Measurements from ENCODE around the gene TRIM69. TPM values are rescaled to one million over a fixed set of nuclear protein-coding genes. Genes with fewer than 3 reads are reported as not detected.

TRIM69 gene
- total RNA-seq, 1 donor from 2014 or later, result 12.1 TPM

- DNase-seq (ENCODE audit: low spot score, unreplicated experiment), result no peak
- H3K27ac Mint-ChIP-seq, result no peak overlapping the region
- H3K9me3 Mint-ChIP-seq (ENCODE audit: low read depth), result peaks cover 3% of the 10 kb centered on the region
- H3K36me3 Mint-ChIP-seq (ENCODE audit: insufficient read depth), result no peaks in the 10 kb centered on the region
- no peak overlapping the region for H3K4me3 Mint-ChIP-seq (ENCODE audit: low read depth)
- H3K27me3 Mint-ChIP-seq, result peaks cover 15% of the 10 kb centered on the region
- H3K4me1 Mint-ChIP-seq (ENCODE audit: low read depth), result no peaks in the 10 kb centered on the region
- TF ChIP-seq, protein P1, sequence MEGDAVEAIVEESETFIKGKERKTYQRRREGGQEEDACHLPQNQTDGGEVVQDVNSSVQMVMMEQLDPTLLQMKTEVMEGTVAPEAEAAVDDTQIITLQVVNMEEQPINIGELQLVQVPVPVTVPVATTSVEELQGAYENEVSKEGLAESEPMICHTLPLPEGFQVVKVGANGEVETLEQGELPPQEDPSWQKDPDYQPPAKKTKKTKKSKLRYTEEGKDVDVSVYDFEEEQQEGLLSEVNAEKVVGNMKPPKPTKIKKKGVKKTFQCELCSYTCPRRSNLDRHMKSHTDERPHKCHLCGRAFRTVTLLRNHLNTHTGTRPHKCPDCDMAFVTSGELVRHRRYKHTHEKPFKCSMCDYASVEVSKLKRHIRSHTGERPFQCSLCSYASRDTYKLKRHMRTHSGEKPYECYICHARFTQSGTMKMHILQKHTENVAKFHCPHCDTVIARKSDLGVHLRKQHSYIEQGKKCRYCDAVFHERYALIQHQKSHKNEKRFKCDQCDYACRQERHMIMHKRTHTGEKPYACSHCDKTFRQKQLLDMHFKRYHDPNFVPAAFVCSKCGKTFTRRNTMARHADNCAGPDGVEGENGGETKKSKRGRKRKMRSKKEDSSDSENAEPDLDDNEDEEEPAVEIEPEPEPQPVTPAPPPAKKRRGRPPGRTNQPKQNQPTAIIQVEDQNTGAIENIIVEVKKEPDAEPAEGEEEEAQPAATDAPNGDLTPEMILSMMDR (IDR thresholded peaks at IDR 0.05; ENCODE audit: unreplicated experiment), result no peak
Observed at GRCh38 chr15:44801797-44802196, 65.5 kb downstream of the TRIM69 start.

DNA sequence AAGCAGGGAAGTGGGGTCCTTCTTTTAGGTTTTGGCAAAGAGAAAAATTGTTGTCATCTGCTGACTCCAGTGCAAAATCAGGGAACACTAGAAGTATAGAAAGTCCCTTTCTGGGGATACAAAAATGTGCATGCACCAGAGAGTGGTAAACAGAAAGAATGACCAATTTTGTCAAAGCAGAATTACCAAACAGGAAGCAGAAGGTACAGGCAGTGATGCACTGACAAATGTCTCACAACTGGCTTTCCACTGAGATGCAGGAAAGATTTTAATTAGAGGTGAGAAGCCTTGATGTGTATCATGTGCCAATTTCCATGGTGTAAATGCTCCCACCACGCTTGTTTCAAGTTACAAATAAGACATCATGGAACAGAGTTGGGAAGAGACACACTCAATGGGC lies 66.0 kb downstream of the TRIM69 start:
- Mint-ChIP-seq H3K27ac (no peak overlapping the region), H3K4me1 (ENCODE audit: low read depth) (no peaks in the 10 kb centered on the region), H3K36me3 (ENCODE audit: insufficient read depth) (no peaks in the 10 kb centered on the region), H3K27me3 (peaks cover 14% of the 10 kb centered on the region), H3K9me3 (ENCODE audit: low read depth) (peaks cover 3% of the 10 kb centered on the region), H3K4me3 (ENCODE audit: low read depth) (no peak overlapping the region)
- no peak for DNase-seq (ENCODE audit: low spot score, unreplicated experiment)
- TF ChIP-seq, protein P1 (IDR thresholded peaks at IDR 0.05; ENCODE audit: unreplicated experiment), result no peak

DNA sequence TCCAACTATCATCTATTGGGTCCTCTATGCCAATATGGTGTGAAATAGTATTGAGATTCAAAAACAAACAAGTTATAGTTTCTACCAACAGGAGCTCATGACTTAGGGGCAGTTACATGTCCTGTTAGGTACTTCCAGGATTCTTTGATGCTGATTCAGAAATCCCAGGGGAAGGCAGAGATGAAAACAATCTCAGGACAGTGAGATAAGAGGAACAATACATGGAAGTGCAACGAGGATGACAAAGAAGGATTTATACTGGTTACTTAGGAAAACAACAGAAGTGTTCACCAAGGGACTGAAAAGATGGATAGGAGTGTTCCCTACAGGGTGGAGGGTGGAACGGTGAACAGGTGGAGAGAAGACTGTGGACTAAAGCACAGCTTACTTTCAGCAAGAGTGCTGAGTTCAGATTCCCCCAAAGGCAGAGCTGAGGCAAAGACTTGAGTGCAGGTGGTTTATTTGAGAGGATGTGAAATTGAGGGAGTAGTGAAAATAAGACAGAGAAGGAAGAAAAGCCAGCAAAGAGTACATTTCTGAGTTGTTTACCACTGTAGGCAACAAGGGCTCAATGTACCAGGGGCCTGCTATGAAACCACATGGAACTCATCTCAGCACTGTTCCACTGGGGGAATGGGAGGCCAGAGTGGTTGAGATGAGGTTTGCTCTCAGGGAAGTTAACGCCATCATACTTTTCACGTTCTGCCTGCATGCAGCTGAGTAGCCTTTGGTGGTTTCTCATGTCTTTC lies 68.1 kb downstream of the TRIM69 start:
- Mint-ChIP-seq H3K27ac (no peak overlapping the region), H3K27me3 (peaks cover 12% of the 10 kb centered on the region), H3K4me3 (ENCODE audit: low read depth) (no peak overlapping the region), H3K4me1 (ENCODE audit: low read depth) (no peaks in the 10 kb centered on the region), H3K9me3 (ENCODE audit: low read depth) (peaks cover 3% of the 10 kb centered on the region), H3K36me3 (ENCODE audit: insufficient read depth) (no peaks in the 10 kb centered on the region)
- no peak for DNase-seq (ENCODE audit: low spot score, unreplicated experiment)
- TF ChIP-seq, protein P1 (IDR thresholded peaks at IDR 0.05; ENCODE audit: unreplicated experiment), result no peak

- H3K4me3 Mint-ChIP-seq (ENCODE audit: low read depth), result no peak overlapping the region
- H3K36me3 Mint-ChIP-seq (ENCODE audit: insufficient read depth), result no peaks in the 10 kb centered on the region
- no peaks in the 10 kb centered on the region for H3K9me3 Mint-ChIP-seq (ENCODE audit: low read depth)
- H3K27me3 Mint-ChIP-seq, result peaks cover 4% of the 10 kb centered on the region
- no peak for DNase-seq (ENCODE audit: low spot score, unreplicated experiment)
- no peak overlapping the region for H3K27ac Mint-ChIP-seq
- H3K4me1 Mint-ChIP-seq (ENCODE audit: low read depth), result peaks cover 12% of the 10 kb centered on the region
- TF ChIP-seq, protein P1 (IDR thresholded peaks at IDR 0.05; ENCODE audit: unreplicated experiment), result no peak
Observed at GRCh38 chr15:44808557-44808956, 72.2 kb downstream of the TRIM69 start.

DNA sequence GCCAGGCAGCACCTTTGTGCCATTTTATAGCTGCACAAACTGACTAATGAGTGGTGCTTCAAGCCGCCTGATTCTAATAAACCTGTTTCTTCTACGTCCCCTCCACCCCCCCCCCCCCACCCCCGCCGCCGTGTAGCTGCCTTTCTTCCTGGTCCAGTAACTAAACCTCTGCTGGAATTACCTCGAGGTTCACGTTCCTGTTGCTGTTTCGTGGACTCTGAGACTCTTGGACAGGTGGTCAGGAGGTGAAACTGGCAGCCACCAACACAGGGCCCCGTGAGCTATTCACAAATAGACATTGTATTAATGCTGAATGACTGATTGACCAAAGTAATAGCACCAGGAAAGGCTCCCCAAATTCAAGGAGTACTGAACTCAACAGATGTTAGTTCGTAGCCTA lies 73.9 kb downstream of the TRIM69 start:
- TF ChIP-seq, protein P1 (IDR thresholded peaks at IDR 0.05; ENCODE audit: unreplicated experiment), result no peak
- Mint-ChIP-seq H3K4me3 (ENCODE audit: low read depth) (no peak overlapping the region), H3K4me1 (ENCODE audit: low read depth) (peaks cover 12% of the 10 kb centered on the region), H3K36me3 (ENCODE audit: insufficient read depth) (no peaks in the 10 kb centered on the region), H3K27ac (no peak overlapping the region), H3K9me3 (ENCODE audit: low read depth) (no peaks in the 10 kb centered on the region), H3K27me3 (no peaks in the 10 kb centered on the region)
- DNase-seq (ENCODE audit: low spot score, unreplicated experiment), result no peak
